H9 (cell line): Measurements from ENCODE around the gene NHLH1. TPM values are rescaled to one million over a fixed set of nuclear protein-coding genes. Genes with fewer than 3 reads are reported as not detected.

Source experiments
- DNase-seq: peaks from one replicate; pipeline ENCODE4 v3.0.0-alpha.2; 2017
- H2AFZ ChIP-seq: one replicate; pipeline ENCODE4 v1.6.1; 2013; ENCODE audit warnings: mild to moderate bottlenecking, low read length, control low read depth, moderate library complexity
- H2AK5ac ChIP-seq: 2 replicates; pipeline ENCODE4 v1.6.1; 2013; ENCODE audit warnings: low read length, control low read depth, mixed read lengths; ENCODE audit not compliant: insufficient read length
- H2BK120ac ChIP-seq: one replicate; pipeline ENCODE4 v1.6.1; 2013; ENCODE audit warnings: low read depth, mild to moderate bottlenecking, low read length, control low read depth, inconsistent platforms; ENCODE audit not compliant: poor library complexity, severe bottlenecking
- H2BK12ac ChIP-seq: 2 replicates; pipeline ENCODE4 v1.6.1; 2013; ENCODE audit warnings: low read length, control low read depth, mixed read lengths, low read depth; ENCODE audit not compliant: insufficient read length
- H2BK15ac ChIP-seq: 2 replicates; pipeline ENCODE4 v1.6.1; 2013; ENCODE audit warnings: low read depth, low read length, control low read depth
- H2BK20ac ChIP-seq: one replicate; pipeline ENCODE4 v1.6.1; 2013; ENCODE audit warnings: low read depth, mild to moderate bottlenecking, low read length, control low read depth, inconsistent platforms; ENCODE audit not compliant: poor library complexity, severe bottlenecking
- H2BK5ac ChIP-seq: 2 replicates; pipeline ENCODE4 v1.6.1; 2013; ENCODE audit warnings: low read length, control low read depth, mixed read lengths; ENCODE audit not compliant: insufficient read length
- H3K14ac ChIP-seq: 2 replicates; pipeline ENCODE4 v1.6.1; 2013; ENCODE audit warnings: low read length, control low read depth; ENCODE audit not compliant: insufficient read depth
- H3K18ac ChIP-seq: 2 replicates; pipeline ENCODE4 v1.6.1; 2013; ENCODE audit warnings: low read depth, mild to moderate bottlenecking, mixed read lengths, low read length, control low read depth; ENCODE audit not compliant: insufficient read length
- H3K23ac ChIP-seq: 2 replicates; pipeline ENCODE4 v1.6.1; 2013; ENCODE audit warnings: low read length, control low read depth, mixed read lengths, low read depth; ENCODE audit not compliant: insufficient read length
- H3K23me2 ChIP-seq: 2 replicates; pipeline ENCODE4 v1.6.1; 2013; ENCODE audit warnings: low read depth, mild to moderate bottlenecking, mixed read lengths, low read length, control low read depth; ENCODE audit not compliant: insufficient read length, poor library complexity, severe bottlenecking
- H3K27ac ChIP-seq: 2 replicates; pipeline ENCODE4 v1.5.1; 2013; ENCODE audit warnings: low read length, control low read depth, mixed read lengths, low read depth; ENCODE audit not compliant: insufficient read length
- H3K27me3 ChIP-seq: 2 replicates; pipeline ENCODE4 v1.6.1; 2013; ENCODE audit warnings: low read length, control low read depth, inconsistent platforms; ENCODE audit not compliant: insufficient read depth
- H3K4ac ChIP-seq: 2 replicates; pipeline ENCODE4 v1.6.1; 2013; ENCODE audit warnings: low read depth, mild to moderate bottlenecking, control low read depth, inconsistent platforms, low read length, moderate library complexity
- H3K4me1 ChIP-seq: 2 replicates; pipeline ENCODE4 v1.6.1; 2013; ENCODE audit warnings: low read length, control low read depth, inconsistent platforms; ENCODE audit not compliant: insufficient read depth
- H3K4me2 ChIP-seq: 2 replicates; pipeline ENCODE4 v1.6.1; 2013; ENCODE audit warnings: low read length, control low read depth, mixed read lengths; ENCODE audit not compliant: insufficient read length, insufficient read depth
- H3K56ac ChIP-seq: 2 replicates; pipeline ENCODE4 v1.6.1; 2013; ENCODE audit warnings: low read depth, mild to moderate bottlenecking, mixed read lengths, low read length, control low read depth; ENCODE audit not compliant: insufficient read length
- H3K79me1 ChIP-seq: 2 replicates; pipeline ENCODE4 v1.6.1; 2013; ENCODE audit warnings: low read depth, mild to moderate bottlenecking, moderate library complexity, low read length, control low read depth, inconsistent platforms; ENCODE audit not compliant: insufficient read depth, poor library complexity, severe bottlenecking
- H3K79me2 ChIP-seq: 2 replicates; pipeline ENCODE4 v1.6.1; 2013; ENCODE audit warnings: low read length, control low read depth, inconsistent platforms; ENCODE audit not compliant: insufficient read depth
- H3K9ac ChIP-seq: 2 replicates; pipeline ENCODE4 v1.6.1; 2013; ENCODE audit warnings: low read length, control low read depth, mixed read lengths; ENCODE audit not compliant: insufficient read length; ENCODE audit errors: extremely low read depth
- H3K9me3 ChIP-seq: one replicate; pipeline ENCODE4 v1.6.1; 2013; ENCODE audit warnings: low read depth, low read length, inconsistent platforms; ENCODE audit not compliant: control insufficient read depth
- H3T11ph ChIP-seq: one replicate; pipeline ENCODE4 v1.6.1; 2013; ENCODE audit warnings: mild to moderate bottlenecking, low read length, control low read depth, inconsistent platforms
- H4K20me1 ChIP-seq: one replicate; pipeline ENCODE4 v1.6.1; 2013; ENCODE audit not compliant: control insufficient read depth, insufficient read length, insufficient read depth
- H4K5ac ChIP-seq: 2 replicates; pipeline ENCODE4 v1.6.1; 2013; ENCODE audit warnings: low read depth, mild to moderate bottlenecking, mixed read lengths, low read length, control low read depth; ENCODE audit not compliant: insufficient read length
- H4K8ac ChIP-seq: replicated peaks from 2 replicates; pipeline ENCODE4 v1.6.1; 2013; ENCODE audit warnings: low read length, control low read depth, mixed read lengths, low read depth; ENCODE audit not compliant: insufficient read length
- H4K91ac ChIP-seq: 2 replicates; pipeline ENCODE4 v1.6.1; 2013; ENCODE audit warnings: low read depth, mild to moderate bottlenecking, moderate library complexity, mixed read lengths, low read length, control low read depth; ENCODE audit not compliant: insufficient read length
- H3K27ac Mint-ChIP-seq, 3 experiments: 2 replicates in 2 of 3; 3 replicates in 1 of 3; pipeline ENCODE4 v1.8.0; 2020 to 2021; ENCODE audit warnings: mixed read lengths in 3 of 3, mild to moderate bottlenecking in 1 of 3, moderate library complexity in 1 of 3
- H3K27me3 Mint-ChIP-seq: 2 replicates; pipeline ENCODE4 v1.8.0; 2021; ENCODE audit warnings: low read depth, mild to moderate bottlenecking, moderate library complexity, mixed read lengths
- H3K36me3 Mint-ChIP-seq, 3 experiments: 2 replicates in 2 of 3; 3 replicates in 1 of 3; pipeline ENCODE4 v1.8.0; 2020 to 2021; ENCODE audit warnings: low read depth in 3 of 3, mixed read lengths in 3 of 3; ENCODE audit not compliant: insufficient read depth in 1 of 3
- H3K4me1 Mint-ChIP-seq, 2 experiments: 2 replicates each; pipeline ENCODE4 v1.8.0; 2020; ENCODE audit warnings: mixed read lengths in 2 of 2
- H3K4me3 Mint-ChIP-seq, 2 experiments: 2 replicates in 1 of 2; 3 replicates in 1 of 2; pipeline ENCODE4 v1.8.0; 2020 to 2021; ENCODE audit warnings: mild to moderate bottlenecking in 2 of 2, mixed read lengths in 2 of 2, moderate library complexity in 1 of 2
- H3K9me3 Mint-ChIP-seq, 2 experiments: 2 replicates in 1 of 2; 3 replicates in 1 of 2; pipeline ENCODE4 v1.8.0; 2020; ENCODE audit warnings: mild to moderate bottlenecking in 2 of 2, mixed read lengths in 2 of 2, moderate library complexity in 1 of 2
- total RNA-seq: library from RNA; stranded (reverse); gene quantifications from 2 replicates; pipeline ENCODE4 v1.2.1, GENCODE V29; 2021
- TF ChIP-seq, protein P1 (sequence below): fragments of 200-600 bp; sonication (generic); conservative IDR thresholded peaks from 3 replicates; pipeline ENCODE4 v1.8.0; 2021; ENCODE audit warnings: antibody characterized with exemption, mild to moderate bottlenecking

NHLH1 gene
- total RNA-seq, 1 experiment from 2014 or later, result 1.5 TPM

DNA sequence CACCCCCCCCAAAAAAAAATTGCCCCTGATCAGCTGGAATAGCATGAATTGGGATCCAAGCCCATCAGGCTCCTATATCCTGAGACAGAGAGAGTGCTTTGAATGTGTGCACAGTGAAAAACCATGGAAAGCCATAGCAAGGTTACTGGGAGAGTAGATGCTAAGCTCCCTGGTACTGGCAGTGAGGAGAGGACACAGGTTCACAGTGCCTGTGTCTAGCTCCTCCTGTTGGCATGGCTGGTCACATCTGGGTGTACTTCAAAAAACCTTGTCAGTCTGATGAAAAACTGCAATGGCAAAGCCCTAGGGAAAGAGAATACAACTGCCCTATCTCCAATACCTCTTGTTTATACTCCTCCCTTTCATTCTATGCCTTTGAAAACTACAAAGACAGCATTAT lies 36.8 kb upstream of the NHLH1 start:
- Histone ChIP-seq H3K14ac (no peak overlapping the region), H3K23me2 (no peaks in the 10 kb centered on the region), H2BK120ac (no peak overlapping the region), H3K9ac (no peak overlapping the region), H4K8ac (no peak overlapping the region), H3K18ac (no peak overlapping the region), H3K9me3 (no peaks in the 10 kb centered on the region), H2AK5ac (no peak overlapping the region), H2AFZ (no peak overlapping the region), H2BK5ac (no peak overlapping the region), H3K79me1 (no peaks in the 10 kb centered on the region), H2BK15ac (no peak overlapping the region), H3K23ac (no peak overlapping the region), H3T11ph (no peak overlapping the region), H4K91ac (no peak overlapping the region), H2BK20ac (no peak overlapping the region), H4K20me1 (no peaks in the 10 kb centered on the region), H3K79me2 (no peaks in the 10 kb centered on the region), H3K27me3 (no peaks in the 10 kb centered on the region), H3K56ac (no peak overlapping the region), H2BK12ac (no peak overlapping the region), H3K4me2 (no peak overlapping the region), H3K4ac (no peak overlapping the region), H4K5ac (no peak overlapping the region), H3K27ac (no peak overlapping the region), H3K4me1 (no peaks in the 10 kb centered on the region)
- Mint-ChIP-seq H3K4me1 (no peaks in the 10 kb centered on the region), H3K4me3 (no peak overlapping the region), H3K36me3 (peaks cover 19 to 81% (median 74%) of the 10 kb centered on the region in 3 experiments; a peak in 6 of 7 replicates), H3K27me3 (no peaks in the 10 kb centered on the region), H3K9me3 (no peaks in the 10 kb centered on the region), H3K27ac (no peak overlapping the region)
- TF ChIP-seq, protein P1, sequence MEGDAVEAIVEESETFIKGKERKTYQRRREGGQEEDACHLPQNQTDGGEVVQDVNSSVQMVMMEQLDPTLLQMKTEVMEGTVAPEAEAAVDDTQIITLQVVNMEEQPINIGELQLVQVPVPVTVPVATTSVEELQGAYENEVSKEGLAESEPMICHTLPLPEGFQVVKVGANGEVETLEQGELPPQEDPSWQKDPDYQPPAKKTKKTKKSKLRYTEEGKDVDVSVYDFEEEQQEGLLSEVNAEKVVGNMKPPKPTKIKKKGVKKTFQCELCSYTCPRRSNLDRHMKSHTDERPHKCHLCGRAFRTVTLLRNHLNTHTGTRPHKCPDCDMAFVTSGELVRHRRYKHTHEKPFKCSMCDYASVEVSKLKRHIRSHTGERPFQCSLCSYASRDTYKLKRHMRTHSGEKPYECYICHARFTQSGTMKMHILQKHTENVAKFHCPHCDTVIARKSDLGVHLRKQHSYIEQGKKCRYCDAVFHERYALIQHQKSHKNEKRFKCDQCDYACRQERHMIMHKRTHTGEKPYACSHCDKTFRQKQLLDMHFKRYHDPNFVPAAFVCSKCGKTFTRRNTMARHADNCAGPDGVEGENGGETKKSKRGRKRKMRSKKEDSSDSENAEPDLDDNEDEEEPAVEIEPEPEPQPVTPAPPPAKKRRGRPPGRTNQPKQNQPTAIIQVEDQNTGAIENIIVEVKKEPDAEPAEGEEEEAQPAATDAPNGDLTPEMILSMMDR, result no peak
- DNase-seq, result no peak
